Liver (tissue), 9 donors: Measurements from ENCODE around the gene ADAMTS2. TPM values are rescaled to one million over a fixed set of nuclear protein-coding genes. Genes with fewer than 3 reads are reported as not detected.

Experiments
- DNase-seq: peaks from one replicate; pipeline ENCODE4 v3.0.0-alpha.2; 2017; ENCODE audit warnings: low spot score
- H3K27ac ChIP-seq, 2 donors: one replicate each; pipeline ENCODE4 v1.7.0; 2013; ENCODE audit warnings: inconsistent platforms in 2 of 2, low read length in 2 of 2, control low read depth in 1 of 2, low read depth in 1 of 2, mild to moderate bottlenecking in 1 of 2
- H3K27me3 ChIP-seq, 4 donors: one replicate each; pipeline versions ENCODE4 v1.6.1 to v1.7.0; 2013; ENCODE audit warnings: low read length in 3 of 4, inconsistent platforms in 1 of 4, mild to moderate bottlenecking in 1 of 4, moderate library complexity in 1 of 4; ENCODE audit not compliant: control insufficient read depth in 4 of 4, insufficient read depth in 4 of 4
- H3K36me3 ChIP-seq, 4 donors: one replicate each; pipeline versions ENCODE4 v1.6.1 to v1.7.0; 2013; ENCODE audit warnings: low read length in 3 of 4, mild to moderate bottlenecking in 3 of 4, low read depth in 1 of 4, moderate library complexity in 1 of 4; ENCODE audit not compliant: control insufficient read depth in 4 of 4, insufficient read depth in 3 of 4
- H3K4me1 ChIP-seq, 4 donors: one replicate each; pipeline versions ENCODE4 v1.6.1 to v1.7.0; 2013; ENCODE audit warnings: low read length in 3 of 4, mild to moderate bottlenecking in 3 of 4, moderate library complexity in 1 of 4; ENCODE audit not compliant: control insufficient read depth in 4 of 4, insufficient read depth in 4 of 4
- H3K4me3 ChIP-seq, 3 donors: one replicate each; pipeline versions ENCODE4 v1.6.1 to v1.7.0; 2013; ENCODE audit warnings: low read length in 3 of 3, control low read depth in 1 of 3, low read depth in 1 of 3, mild to moderate bottlenecking in 1 of 3
- H3K9ac ChIP-seq, 2 donors: one replicate each; pipeline ENCODE4 v1.7.0; 2013; ENCODE audit warnings: low read length in 2 of 2, mild to moderate bottlenecking in 2 of 2, moderate library complexity in 2 of 2, control low read depth in 1 of 2, low read depth in 1 of 2
- H3K9me3 ChIP-seq, 4 donors: one replicate each; pipeline versions ENCODE4 v1.6.1 to v1.7.0; 2013; ENCODE audit warnings: low read length in 3 of 4; ENCODE audit not compliant: control insufficient read depth in 4 of 4
- ATF3 ChIP-seq: IDR thresholded peaks from 2 replicates; pipeline ENCODE4 v1.6.1; 2016; ENCODE audit warnings: antibody characterized with exemption
- CTCF ChIP-seq: fragments of 150-350 bp; IDR thresholded peaks from 2 replicates; pipeline ENCODE4 v1.5.1; 2017; ENCODE audit warnings: improper control_type of control experiment, low read depth, low read length; ENCODE audit not compliant: missing input control
- EGR1 ChIP-seq, 2 donors: IDR thresholded peaks; 2 replicates each; pipeline ENCODE4 v1.6.1; 2016 to 2018; ENCODE audit warnings: antibody characterized with exemption in 2 of 2, low read depth in 2 of 2
- FOXA1 ChIP-seq: IDR thresholded peaks from 2 replicates; pipeline ENCODE4 v1.6.1; 2016; ENCODE audit warnings: antibody characterized with exemption
- FOXA2 ChIP-seq: IDR thresholded peaks from 2 replicates; pipeline ENCODE4 v1.6.1; 2016; ENCODE audit warnings: antibody characterized with exemption
- GABPA ChIP-seq, 2 donors: IDR thresholded peaks in 1 of 2; conservative IDR thresholded peaks in 1 of 2; 2 replicates each; pipeline ENCODE4 v1.6.1; 2016; ENCODE audit warnings: antibody characterized with exemption in 2 of 2, mild to moderate bottlenecking in 1 of 2, moderate library complexity in 1 of 2
- HNF4A ChIP-seq, 2 donors: conservative IDR thresholded peaks; 2 replicates each; pipeline ENCODE4 v1.6.1; 2016; ENCODE audit warnings: antibody characterized with exemption in 2 of 2, mild to moderate bottlenecking in 2 of 2
- HNF4G ChIP-seq: IDR thresholded peaks from 2 replicates; pipeline ENCODE4 v1.6.1; 2016; ENCODE audit warnings: antibody characterized with exemption
- MAX ChIP-seq: IDR thresholded peaks from 2 replicates; pipeline ENCODE4 v1.6.1; 2016; ENCODE audit warnings: antibody characterized with exemption
- NR2F2 ChIP-seq: IDR thresholded peaks from 2 replicates; pipeline ENCODE4 v1.6.1; 2016; ENCODE audit warnings: antibody characterized with exemption
- REST ChIP-seq: IDR thresholded peaks from 2 replicates; pipeline ENCODE4 v1.6.1; 2016; ENCODE audit warnings: antibody characterized with exemption, mild to moderate bottlenecking
- RXRA ChIP-seq, 2 donors: IDR thresholded peaks; 2 replicates each; pipeline ENCODE4 v1.6.1; 2017 to 2018; ENCODE audit warnings: antibody characterized with exemption in 2 of 2, mild to moderate bottlenecking in 1 of 2
- SP1 ChIP-seq: IDR thresholded peaks from 2 replicates; pipeline ENCODE4 v1.6.1; 2018; ENCODE audit warnings: antibody characterized with exemption, mild to moderate bottlenecking
- TAF1 ChIP-seq: conservative IDR thresholded peaks from 2 replicates; pipeline ENCODE4 v1.6.1; 2016; ENCODE audit warnings: antibody characterized with exemption, mild to moderate bottlenecking
- YY1 ChIP-seq: IDR thresholded peaks from 2 replicates; pipeline ENCODE4 v1.6.1; 2016; ENCODE audit warnings: antibody characterized with exemption, mild to moderate bottlenecking
- ZBTB33 ChIP-seq: IDR thresholded peaks from 2 replicates; pipeline ENCODE4 v1.6.1; 2016; ENCODE audit warnings: antibody characterized with exemption
- WGBS: extraction: QIAGEN DNeasy Blood & Tissue Kit; methylation state at CpG from one replicate; pipeline ENCODE4 v1.1.7; 2013; 5-methylcytosine and 5-hydroxymethylcytosine counted together
- polyA plus RNA-seq, 2 donors: library from polyadenylated mRNA; stranded (reverse) in 1 of 2; unstranded in 1 of 2; fragments of 200-250 nt in 1 of 2; fragments of >200 nt in 1 of 2; fragmentation: Nextera tagmentation in 1 of 2; extraction: Ambion mirVana in 1 of 2; gene quantifications; one replicate each; pipeline versions ENCODE4 v1.2.1 to v1.2.3, GENCODE V29; 2013 to 2015
- total RNA-seq, 2 donors: library from RNA; depleted of rRNA; stranded (reverse); fragments of >200 nt; gene quantifications; one replicate each; pipeline ENCODE4 v1.2.3, GENCODE V29; 2014
- donor health status: healthy.
- donor health status: healthy.
- donor health status: healthy.
- donor health status: healthy.
- donor health status: healthy.

The ADAMTS2 gene
- total and polyA plus RNA-seq, 4 donors = 2.7 to 24.3 (median 12.0) TPM

DNA sequence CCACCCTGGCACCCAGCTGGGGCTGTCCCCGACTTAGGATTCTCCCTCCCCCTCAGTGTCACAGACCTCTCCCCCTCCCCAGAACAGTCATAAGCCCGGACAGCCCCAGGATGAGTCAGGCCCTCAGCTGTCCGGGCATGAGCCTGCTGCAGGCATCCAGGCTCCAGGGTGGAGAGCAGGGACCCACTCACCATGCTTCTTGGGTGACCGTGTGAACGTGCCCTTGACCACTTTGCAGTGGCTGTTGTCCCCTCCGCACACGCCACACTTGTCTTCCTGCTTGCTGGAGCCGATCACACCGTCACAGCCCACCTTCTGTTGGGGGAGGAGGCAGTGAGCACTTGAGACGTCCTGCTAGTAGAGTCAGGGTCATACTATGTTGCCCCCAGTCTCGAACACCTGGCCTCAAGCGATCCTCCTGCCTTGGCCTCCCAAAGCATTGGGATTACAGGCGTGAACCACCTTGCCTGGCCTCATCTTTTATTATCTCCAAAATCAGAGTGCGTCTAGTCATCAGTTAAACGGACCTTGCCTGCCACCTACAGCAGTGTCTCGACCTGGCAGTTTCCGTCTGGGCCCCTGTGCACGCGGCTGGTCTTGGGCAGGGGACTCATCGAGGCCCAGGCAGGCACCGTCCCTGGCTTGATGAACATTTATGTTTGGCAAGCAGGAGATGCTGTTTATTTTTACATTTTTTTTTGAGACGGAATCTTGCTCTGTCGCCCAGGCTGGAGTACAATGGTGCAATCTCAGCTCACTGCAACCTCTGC is 212.5 kb downstream of the ADAMTS2 start:
- H3K36me3 ChIP-seq = peaks cover 0 to 3% (median 0%) of the 10 kb centered on the region in 4 donors
- WGBS = 89% methylated on average over 23 of the region's 23 CpGs
- no peak for DNase-seq

More for the DNA sequence above, 212.5 kb downstream of the ADAMTS2 start:
- Histone ChIP-seq H3K9ac (no peak overlapping the region), H3K4me3 (no peak overlapping the region), H3K9me3 (peaks cover 0 to 2% (median 0%) of the 10 kb centered on the region in 4 donors), H3K27ac (no peak overlapping the region), H3K27me3 (no peaks in the 10 kb centered on the region), H3K4me1 (no peaks in the 10 kb centered on the region)
- TF ChIP-seq HNF4A (conservative IDR thresholded peaks at IDR 0.05) = no peak
- TF ChIP-seq ATF3 = no peak
- no peak for TF ChIP-seq MAX
- TF ChIP-seq CTCF = no peak
- TF ChIP-seq EGR1 (IDR thresholded peaks at IDR 0.05; ENCODE audit: low read depth in 2 of 2) = no peak
- TF ChIP-seq SP1 = no peak
- no peak for TF ChIP-seq YY1
- no peak for TF ChIP-seq ZBTB33
- TF ChIP-seq FOXA1 = no peak
- no peak for TF ChIP-seq GABPA (IDR thresholded peaks at IDR 0.05 in 1 of 2, conservative IDR thresholded peaks at IDR 0.05 in 1 of 2)
- no peak for TF ChIP-seq RXRA (IDR thresholded peaks at IDR 0.05)
- no peak for TF ChIP-seq NR2F2
- TF ChIP-seq FOXA2 = no peak
- no peak for TF ChIP-seq REST
- TF ChIP-seq TAF1 = no peak
- TF ChIP-seq HNF4G = no peak
